ENCODE results near the gene KRT85. TPM values are rescaled to one million over a fixed set of nuclear protein-coding genes. Genes with fewer than 3 reads are reported as not detected.

Gene KRT85
- total and polyA plus RNA-seq, 2 donors (not counting 1 experiment from before 2014, with no cell fraction given), result not detected

DNA sequence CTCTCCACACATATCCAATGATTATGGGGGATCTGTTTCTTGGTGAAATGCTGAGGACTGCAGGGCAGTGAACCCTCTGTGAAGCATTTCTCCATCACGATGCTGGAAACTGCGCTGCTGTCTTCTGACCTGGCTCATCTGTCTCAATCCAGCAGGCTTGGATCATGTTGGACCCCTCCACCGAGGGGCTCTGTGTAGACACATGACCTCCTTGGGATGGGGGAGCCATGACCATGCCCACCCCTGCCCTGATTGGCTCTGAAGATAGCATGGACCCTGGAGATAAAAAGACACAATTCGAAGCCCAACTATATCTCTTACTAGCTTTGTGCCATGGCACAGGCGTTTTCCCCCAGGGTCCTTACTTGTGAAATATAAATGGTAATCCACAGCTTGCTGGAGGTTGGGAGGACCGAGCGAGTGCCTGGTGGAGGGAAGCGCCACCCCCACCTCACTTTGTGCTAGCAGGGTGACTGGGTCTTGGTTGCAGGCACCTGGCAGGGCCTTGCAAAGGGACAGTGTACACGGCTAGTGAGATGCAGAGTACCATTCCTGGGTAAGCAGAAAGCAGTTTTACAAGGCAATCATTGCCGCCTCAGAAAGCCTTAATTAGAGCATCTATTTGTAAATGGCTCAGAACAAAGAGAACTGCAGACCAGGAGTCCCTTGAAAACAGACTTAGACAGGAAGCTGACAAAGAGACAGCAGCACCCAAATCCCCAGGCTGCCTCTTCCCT is 43.7 kb downstream of the KRT85 start:
- ATAC-seq (ENCODE audit: low read depth) (no peak), DNase-seq (no peak)
- Histone ChIP-seq H2AFZ (ENCODE audit: insufficient read depth, low read depth, low read length, poor library complexity, severe bottlenecking) (no peak overlapping the region), H3K4me1 (ENCODE audit: control insufficient read depth in 2 of 2, insufficient read depth in 2 of 2, low read length in 2 of 2) (peaks cover 0 to 3% of the 10 kb centered on the region in 2 donors), H3K27ac (ENCODE audit: low read length in 2 of 2) (no peak overlapping the region), H3K79me2 (ENCODE audit: control insufficient read depth, insufficient read depth, low read length) (no peaks in the 10 kb centered on the region), H3K36me3 (replicated peaks in 1 of 2; ENCODE audit: control extremely low read depth in 1 of 2, control insufficient read depth in 1 of 2, extremely low read depth in 1 of 2, insufficient read depth in 2 of 2, low read length in 1 of 2) (no peaks in the 10 kb centered on the region), H3K9ac (ENCODE audit: low read length) (no peak overlapping the region), H3K4me2 (replicated peaks; ENCODE audit: low read depth, low read length, poor library complexity, severe bottlenecking) (no peak overlapping the region), H4K20me1 (ENCODE audit: control insufficient read depth, insufficient read depth, low read length, poor library complexity, severe bottlenecking) (no peaks in the 10 kb centered on the region), H3K9me3 (ENCODE audit: control extremely low read depth in 1 of 3, control insufficient read depth in 2 of 3, insufficient read depth in 1 of 3, low read length in 2 of 3) (no peaks in the 10 kb centered on the region), H3K4me3 (ENCODE audit: control extremely low read depth in 1 of 5, extremely low read depth in 1 of 5, insufficient read depth in 1 of 5, low read depth in 2 of 5, low read length in 4 of 5) (no peak overlapping the region), H3K27me3 (replicated peaks in 1 of 4; ENCODE audit: control extremely low read depth in 1 of 4, control insufficient read depth in 3 of 4, insufficient read depth in 4 of 4, low read length in 3 of 4) (peaks cover 0 to 36% (median 7%) of the 10 kb centered on the region in 4 experiments)
- H3K9me3 Mint-ChIP-seq (ENCODE audit: insufficient read depth), result no peaks in the 10 kb centered on the region
- POLR2A ChIA-PET, result no interaction called here
- intact Hi-C loops (cut with micrococcal nuclease), result no loop called here
- H3K4me1 Mint-ChIP-seq, result peaks cover 4% of the 10 kb centered on the region
- CTCF ChIA-PET, result no interaction called here
- 86% methylated on average over 6 of the region's 10 CpGs for WGBS (ENCODE audit: insufficient coverage)
- TF ChIP-seq EZH2 (IDR thresholded peaks at IDR 0.05; ENCODE audit: borderline replicate concordance, insufficient read depth, low read depth, low read length, poor library complexity, severe bottlenecking), result no peak
- TF ChIP-seq, protein P1, sequence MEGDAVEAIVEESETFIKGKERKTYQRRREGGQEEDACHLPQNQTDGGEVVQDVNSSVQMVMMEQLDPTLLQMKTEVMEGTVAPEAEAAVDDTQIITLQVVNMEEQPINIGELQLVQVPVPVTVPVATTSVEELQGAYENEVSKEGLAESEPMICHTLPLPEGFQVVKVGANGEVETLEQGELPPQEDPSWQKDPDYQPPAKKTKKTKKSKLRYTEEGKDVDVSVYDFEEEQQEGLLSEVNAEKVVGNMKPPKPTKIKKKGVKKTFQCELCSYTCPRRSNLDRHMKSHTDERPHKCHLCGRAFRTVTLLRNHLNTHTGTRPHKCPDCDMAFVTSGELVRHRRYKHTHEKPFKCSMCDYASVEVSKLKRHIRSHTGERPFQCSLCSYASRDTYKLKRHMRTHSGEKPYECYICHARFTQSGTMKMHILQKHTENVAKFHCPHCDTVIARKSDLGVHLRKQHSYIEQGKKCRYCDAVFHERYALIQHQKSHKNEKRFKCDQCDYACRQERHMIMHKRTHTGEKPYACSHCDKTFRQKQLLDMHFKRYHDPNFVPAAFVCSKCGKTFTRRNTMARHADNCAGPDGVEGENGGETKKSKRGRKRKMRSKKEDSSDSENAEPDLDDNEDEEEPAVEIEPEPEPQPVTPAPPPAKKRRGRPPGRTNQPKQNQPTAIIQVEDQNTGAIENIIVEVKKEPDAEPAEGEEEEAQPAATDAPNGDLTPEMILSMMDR (IDR thresholded peaks at IDR 0.05), result no peak
- no peak overlapping the region for H3K4me3 Mint-ChIP-seq
- H3K27me3 Mint-ChIP-seq, result peaks cover 47% of the 10 kb centered on the region
- no peak overlapping the region for H3K27ac Mint-ChIP-seq

DNA sequence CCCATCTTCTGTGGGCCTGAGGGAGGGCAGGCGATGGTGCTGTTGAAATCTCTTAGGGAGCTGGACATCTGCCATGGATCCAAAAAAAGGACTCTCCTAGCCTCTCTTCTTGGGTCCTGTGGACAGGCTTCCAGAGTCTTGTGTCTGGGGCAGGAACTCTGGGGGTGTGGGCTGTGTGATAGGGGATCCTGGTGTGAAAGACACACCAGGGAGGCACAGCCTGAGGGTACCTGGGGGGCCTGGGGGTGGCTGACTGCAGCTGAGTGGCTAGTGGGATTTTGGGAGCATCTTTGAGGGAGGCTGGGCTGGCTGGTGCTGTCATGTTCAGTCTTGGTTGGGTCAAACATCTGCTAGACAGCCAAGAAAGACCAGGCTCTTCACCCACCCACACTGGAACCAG is 44.3 kb downstream of the KRT85 start:
- Mint-ChIP-seq H3K27ac (no peak overlapping the region), H3K27me3 (peaks cover 51% of the 10 kb centered on the region), H3K9me3 (ENCODE audit: insufficient read depth) (no peaks in the 10 kb centered on the region), H3K4me3 (no peak overlapping the region), H3K4me1 (peaks cover 4% of the 10 kb centered on the region)
- Histone ChIP-seq H3K4me2 (replicated peaks; ENCODE audit: low read depth, low read length, poor library complexity, severe bottlenecking) (no peak overlapping the region), H3K36me3 (replicated peaks in 1 of 2; ENCODE audit: control extremely low read depth in 1 of 2, control insufficient read depth in 1 of 2, extremely low read depth in 1 of 2, insufficient read depth in 2 of 2, low read length in 1 of 2) (no peaks in the 10 kb centered on the region), H3K27me3 (replicated peaks in 1 of 4; ENCODE audit: control extremely low read depth in 1 of 4, control insufficient read depth in 3 of 4, insufficient read depth in 4 of 4, low read length in 3 of 4) (peaks cover 0 to 36% (median 7%) of the 10 kb centered on the region in 4 experiments), H3K79me2 (ENCODE audit: control insufficient read depth, insufficient read depth, low read length) (no peaks in the 10 kb centered on the region), H3K9me3 (ENCODE audit: control extremely low read depth in 1 of 3, control insufficient read depth in 2 of 3, insufficient read depth in 1 of 3, low read length in 2 of 3) (no peaks in the 10 kb centered on the region), H4K20me1 (ENCODE audit: control insufficient read depth, insufficient read depth, low read length, poor library complexity, severe bottlenecking) (no peaks in the 10 kb centered on the region), H2AFZ (ENCODE audit: insufficient read depth, low read depth, low read length, poor library complexity, severe bottlenecking) (no peak overlapping the region), H3K4me1 (ENCODE audit: control insufficient read depth in 2 of 2, insufficient read depth in 2 of 2, low read length in 2 of 2) (peaks cover 0 to 3% of the 10 kb centered on the region in 2 donors), H3K4me3 (ENCODE audit: control extremely low read depth in 1 of 5, extremely low read depth in 1 of 5, insufficient read depth in 1 of 5, low read depth in 2 of 5, low read length in 4 of 5) (no peak overlapping the region), H3K9ac (ENCODE audit: low read length) (no peak overlapping the region), H3K27ac (ENCODE audit: low read length in 2 of 2) (no peak overlapping the region)
- TF ChIP-seq, protein P1 (IDR thresholded peaks at IDR 0.05), result no peak
- no peak for TF ChIP-seq EZH2 (IDR thresholded peaks at IDR 0.05; ENCODE audit: borderline replicate concordance, insufficient read depth, low read depth, low read length, poor library complexity, severe bottlenecking)
- ChIA-PET CTCF (no interaction called here), POLR2A (no interaction called here)
- ATAC-seq (ENCODE audit: low read depth) (no peak), DNase-seq (no peak)
- 86% methylated on average over 1 of the region's 1 CpG for whole genome bisulfite sequencing (ENCODE audit: insufficient coverage)
- intact Hi-C loops (cut with micrococcal nuclease), result no loop called here

Data from B cell (primary cell).